ENCODE measurements around the gene PTGER4.
"Not testable (repeated sequence)": the region's sequence is repeated elsewhere in the genome, so short reads cannot be mapped to it uniquely, and the experiment has no call there.

PTGER4 gene

GRCh38 chr5:40679913-40680681, at the start of gene PTGER4:
PTGER4 (plus strand) TSS chr5:40679915; CDS start chr5:40680994, 1,079 bp downstream.
- no peak for DNase-seq

- DNase-seq: no peak
Observed at GRCh38 chr5:40630126-40630525, 49.6 kb upstream of the PTGER4 start.

GRCh38 chr5:40631236-40631635, 48.5 kb upstream of the PTGER4 start:
- DNase-seq: no peak

GRCh38 chr5:40634154-40634553, 45.6 kb upstream of the PTGER4 start:
- no peak for DNase-seq

DNA sequence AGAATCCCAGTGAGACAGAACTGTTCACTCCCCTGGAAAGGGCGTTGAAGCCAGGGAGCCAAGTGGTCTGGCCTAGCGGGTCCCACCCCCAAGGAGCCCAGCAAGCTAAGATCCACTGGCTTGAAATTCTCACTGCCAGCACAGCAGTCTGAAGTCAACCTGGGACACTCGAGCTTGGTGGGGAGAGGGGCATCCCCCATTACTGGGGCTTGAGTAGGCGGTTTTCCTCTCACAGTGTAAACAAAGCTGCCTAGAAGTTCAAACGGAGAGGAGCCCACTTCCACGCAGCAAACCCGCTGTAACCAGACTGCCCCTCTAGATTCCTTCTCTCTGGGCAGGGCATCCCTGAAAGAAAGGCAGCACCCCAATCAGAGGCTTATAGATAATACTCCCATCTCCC, 45.1 kb upstream of the PTGER4 start:
- no peak for DNase-seq

DNA sequence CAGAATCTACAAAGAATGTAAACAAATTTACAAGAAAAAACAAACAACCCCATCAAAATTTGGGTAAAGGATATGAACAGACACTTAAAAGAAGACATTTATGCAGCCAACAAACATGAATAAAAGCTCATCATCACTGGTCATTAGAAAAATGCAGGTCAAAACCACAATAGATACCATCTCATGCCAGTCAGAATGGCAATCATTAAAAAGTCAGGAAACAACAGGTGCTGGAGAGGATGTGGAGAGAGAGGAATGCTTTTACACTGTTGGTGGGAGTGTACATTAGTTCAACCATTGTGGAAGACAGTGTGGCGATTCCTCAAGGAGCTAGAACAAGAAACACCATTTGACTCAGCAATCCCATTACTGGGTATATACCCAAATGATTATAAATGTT, 40.2 kb upstream of the PTGER4 start:
- DNase-seq: not testable (repeated sequence)

- no peak for DNase-seq
Observed at GRCh38 chr5:40646266-40646665, 33.4 kb upstream of the PTGER4 start.

DNA sequence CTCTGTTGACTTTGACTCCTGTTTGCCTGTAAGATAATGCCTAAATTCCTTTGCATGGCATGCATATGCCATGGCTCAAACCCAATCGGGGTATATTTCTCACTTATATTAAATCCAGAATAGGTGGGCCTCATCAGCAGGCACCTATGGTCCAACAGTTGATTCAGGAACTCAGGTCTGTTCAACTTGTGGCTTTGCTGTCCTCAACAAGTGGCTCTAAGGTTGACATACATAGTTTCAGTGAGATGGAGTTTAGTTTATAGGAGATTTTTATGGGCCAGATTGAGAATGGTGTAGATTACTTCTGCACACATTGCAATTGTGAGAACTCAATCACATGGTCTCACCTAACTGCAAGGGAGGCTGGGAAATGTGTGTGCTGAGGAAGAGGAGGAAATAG, 31.6 kb upstream of the PTGER4 start:
- no peak for DNase-seq

DNA sequence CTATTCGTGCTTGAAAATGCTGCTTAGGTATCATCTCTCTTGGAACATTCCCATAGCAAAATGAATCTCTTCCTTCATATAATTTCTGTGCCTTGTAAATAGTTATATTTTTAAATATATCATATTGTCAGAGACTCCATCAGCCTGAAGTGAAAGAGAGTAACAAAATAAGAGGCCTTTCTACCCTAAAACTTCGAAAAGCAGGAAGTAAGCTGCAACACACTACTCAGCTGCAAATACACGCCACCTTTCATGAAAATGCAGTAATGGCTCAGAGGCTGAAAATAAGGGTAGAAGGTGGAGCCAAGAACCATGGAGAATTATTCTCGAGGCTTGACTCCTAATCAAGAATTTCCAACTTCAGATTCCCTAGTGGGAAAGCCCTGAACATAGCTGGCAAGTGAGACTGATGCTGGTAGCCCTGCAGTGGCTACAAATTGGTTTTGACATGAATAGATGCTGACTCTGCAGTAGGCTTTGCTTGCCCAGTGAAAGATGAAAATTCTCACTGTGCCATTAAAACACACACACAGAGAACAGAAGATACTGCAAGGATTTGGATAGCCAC, 30.2 kb upstream of the PTGER4 start:
- no peak for DNase-seq

DNA sequence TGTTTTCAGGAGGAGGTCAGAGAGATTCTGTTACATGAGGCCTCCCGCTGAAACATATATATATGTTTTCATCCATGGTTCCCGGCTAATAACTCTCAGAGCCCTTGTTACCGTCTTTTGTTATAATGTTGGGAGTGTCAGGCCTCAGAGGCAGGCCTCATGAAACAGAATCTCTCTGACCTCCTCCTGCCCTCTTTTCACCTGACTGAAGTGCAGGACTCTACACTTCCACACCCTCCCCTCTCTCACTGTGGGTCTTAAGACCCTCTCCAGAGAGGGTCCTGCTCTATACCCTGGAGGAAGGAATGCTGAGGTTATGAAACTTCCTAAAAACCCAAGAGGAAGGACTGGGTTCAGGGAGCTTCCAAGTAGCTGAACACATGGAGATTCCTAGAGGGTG, 28.5 kb upstream of the PTGER4 start:
- no peak for DNase-seq

DNA sequence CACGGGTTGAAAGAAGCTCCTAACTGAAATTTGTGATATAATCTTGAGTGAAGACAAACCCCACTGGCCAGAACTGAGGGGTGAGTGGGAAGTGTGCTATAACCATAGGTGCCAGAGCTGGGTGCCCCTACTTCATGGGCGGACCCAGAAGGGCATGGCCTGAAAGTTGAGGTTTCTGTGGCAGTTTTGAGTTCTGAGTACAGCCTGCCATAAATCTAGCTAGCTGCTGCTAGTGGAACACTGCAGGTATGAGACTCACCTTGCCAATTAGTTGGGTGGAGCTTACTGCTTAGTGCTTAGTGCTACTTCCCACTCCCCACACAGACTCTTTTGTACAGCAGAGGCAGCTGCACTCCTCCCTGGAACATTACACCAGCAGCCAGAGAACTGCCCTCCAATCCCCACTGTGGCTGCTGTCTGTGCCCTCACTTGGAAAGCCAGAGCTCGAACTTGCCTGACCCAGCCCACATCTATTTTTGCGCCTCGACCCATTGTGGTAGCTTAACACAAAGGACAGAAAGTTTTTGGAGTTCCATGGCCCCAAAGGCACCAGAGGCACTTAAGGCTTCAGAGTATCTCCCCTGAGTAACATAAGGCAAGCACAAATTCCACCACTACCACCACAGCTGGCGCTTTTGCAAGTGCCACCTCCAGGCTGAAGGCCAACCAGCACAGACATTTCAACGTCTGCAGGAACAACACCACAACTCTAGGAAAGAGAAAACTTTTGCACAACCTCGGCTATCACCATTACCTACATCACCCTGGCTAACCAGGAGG, 27.1 kb upstream of the PTGER4 start:
- DNase-seq: no peak

DNA sequence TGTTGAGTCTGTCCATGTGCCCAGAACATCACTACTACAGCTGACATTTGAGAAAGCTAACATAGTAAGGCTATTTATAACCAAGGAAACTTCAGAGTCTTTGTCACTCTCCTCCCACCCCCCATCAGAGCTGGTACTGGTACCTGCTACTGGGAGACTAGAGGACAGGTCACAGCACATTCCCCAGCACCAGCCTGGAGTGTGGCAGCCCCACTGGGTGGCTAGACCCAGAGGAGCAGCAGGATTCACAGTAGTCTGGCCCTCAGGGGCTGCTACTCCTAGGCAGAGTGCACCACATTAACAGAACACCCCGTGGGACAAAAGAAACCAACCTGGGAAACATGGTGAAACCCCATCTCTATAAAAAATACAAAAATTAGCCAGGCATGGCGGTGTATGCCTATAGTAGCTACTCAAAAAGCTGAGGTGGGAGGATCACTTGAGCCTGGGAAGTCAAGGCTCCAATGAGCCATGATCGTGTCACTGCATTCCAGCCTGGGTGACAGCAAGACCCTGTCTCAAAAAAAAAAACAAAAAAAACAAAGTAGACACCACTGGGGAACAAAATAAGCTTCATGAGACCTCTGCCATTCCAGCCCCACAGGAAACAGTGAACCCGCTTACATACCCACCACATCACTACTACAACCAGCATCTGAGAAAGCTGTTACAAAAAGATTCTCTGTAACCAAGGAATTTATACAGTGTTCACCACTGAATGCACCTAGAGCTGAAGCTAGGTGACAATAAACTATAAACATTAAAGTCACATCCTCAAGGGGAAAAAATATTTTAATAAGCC, 26.3 kb upstream of the PTGER4 start:
- DNase-seq: no peak

DNA sequence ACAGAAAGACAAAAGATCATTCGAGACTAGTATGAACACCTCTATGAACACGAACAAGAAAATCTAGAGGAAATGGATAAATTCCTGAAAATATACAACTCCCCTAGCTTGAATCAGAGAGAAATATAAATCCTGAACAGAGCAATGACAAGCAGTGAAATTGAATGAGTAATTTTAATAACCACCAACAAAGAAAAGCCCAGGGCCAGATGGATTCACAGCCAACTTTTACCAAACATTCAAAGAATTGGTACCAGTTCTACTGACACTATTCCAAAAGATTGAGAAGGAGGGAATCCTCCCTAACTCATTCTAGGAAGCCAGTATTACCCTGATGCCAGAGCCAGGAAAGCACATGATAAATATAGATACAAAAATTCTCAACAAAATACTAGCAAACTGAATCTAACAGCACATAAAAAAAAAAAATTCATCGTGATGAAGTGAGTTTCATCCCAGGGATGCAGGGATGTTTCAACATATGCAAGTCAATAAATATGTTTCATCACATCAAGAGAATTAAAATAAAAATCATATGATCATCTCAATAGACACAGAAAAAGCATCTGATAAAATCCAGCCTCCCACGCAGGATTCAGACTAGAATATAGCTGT, 25.2 kb upstream of the PTGER4 start:
- DNase-seq: no peak

DNA sequence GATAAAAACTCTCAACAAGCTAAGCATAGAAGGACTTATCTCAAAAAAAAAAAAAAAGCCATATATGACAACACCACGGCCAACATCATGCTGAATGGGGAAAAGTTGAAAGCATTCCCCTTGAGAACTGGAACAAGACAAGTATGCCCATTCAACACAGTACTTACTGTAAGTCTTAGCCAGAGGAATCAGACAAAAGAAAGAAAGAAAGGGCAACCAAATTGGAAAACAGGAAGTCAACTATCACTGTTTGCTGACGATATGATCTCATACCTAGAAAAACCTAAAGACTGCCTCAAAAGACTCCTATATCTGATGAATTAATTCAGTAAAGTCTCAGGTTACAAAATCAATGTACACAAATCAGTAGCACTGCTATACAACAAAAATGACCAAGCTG, 24.6 kb upstream of the PTGER4 start:
- no peak for DNase-seq

DNA sequence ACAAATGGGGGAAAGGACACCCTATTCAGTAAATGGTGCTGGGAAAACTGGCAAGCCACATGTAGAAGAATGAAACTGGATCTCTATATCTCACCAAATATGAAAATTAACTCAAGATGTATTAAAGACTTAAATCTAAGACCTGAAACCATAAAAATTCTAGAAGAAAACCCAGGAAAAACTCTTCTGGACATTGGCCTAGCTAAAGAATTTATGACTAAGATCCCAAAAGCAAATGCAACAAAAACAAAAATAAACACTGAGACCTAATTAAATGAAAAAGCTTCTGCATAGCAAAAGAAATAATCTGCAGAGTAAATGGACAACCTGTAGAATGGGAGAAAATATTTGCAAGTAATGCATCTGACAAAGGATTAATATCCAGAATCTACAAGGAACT, 23.6 kb upstream of the PTGER4 start:
- DNase-seq: not testable (repeated sequence)

- no peak for DNase-seq
Observed at GRCh38 chr5:40656766-40657165, 22.9 kb upstream of the PTGER4 start.

DNA sequence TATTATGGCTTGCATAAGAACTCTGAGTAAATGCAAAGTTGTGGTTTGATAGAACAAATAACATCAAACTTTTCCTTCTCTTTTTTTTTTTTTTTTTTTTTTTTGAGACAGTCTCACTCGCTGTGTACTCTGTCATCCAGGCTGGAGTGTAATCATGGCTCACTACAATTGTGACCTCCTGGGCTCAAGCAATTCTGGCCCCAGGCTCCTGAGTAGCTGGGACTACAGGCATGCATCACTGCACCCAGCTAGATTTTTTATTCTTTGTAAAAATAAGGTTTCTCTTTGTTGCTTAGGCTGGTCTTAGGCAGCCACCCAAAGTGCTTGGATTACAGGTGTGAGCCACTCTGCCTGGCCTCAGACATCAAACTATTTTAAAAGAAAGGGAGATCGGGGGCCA, 19.0 kb upstream of the PTGER4 start:
- DNase-seq: no peak

DNA sequence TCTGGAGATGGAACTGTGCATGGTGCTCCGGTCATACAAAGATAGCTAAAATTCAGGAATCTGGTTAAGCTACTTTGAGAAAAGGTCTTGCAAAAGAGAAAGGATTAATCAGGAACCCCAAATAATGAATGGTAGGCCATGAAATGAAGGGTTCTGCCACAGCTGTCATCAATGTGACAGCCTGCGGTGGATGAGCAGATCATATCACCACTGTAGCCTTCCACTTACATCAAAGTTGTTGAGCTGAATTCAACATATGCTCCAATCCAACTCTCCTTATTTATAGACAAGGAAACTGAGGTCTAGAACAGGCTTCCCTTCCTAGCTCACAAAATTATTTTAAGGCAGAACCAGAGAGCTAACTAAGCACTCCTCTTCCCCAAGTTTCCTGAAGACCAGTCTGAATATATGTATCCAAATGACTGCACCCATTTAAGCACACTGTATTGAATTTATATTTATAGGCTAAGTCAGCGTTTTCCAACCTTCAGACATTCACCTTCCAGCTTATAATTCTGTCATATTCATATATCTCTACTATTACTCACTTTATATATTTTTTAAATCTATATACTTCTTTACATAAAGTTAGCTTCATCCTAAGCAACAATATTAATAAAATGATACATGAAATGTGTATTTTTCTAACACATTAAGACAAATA, 13.9 kb upstream of the PTGER4 start:
- no peak for DNase-seq

- DNase-seq: no peak
Observed at GRCh38 chr5:40666657-40667056, 13.1 kb upstream of the PTGER4 start.

GRCh38 chr5:40667161-40667663, 12.5 kb upstream of the PTGER4 start:
- no peak for DNase-seq

DNA sequence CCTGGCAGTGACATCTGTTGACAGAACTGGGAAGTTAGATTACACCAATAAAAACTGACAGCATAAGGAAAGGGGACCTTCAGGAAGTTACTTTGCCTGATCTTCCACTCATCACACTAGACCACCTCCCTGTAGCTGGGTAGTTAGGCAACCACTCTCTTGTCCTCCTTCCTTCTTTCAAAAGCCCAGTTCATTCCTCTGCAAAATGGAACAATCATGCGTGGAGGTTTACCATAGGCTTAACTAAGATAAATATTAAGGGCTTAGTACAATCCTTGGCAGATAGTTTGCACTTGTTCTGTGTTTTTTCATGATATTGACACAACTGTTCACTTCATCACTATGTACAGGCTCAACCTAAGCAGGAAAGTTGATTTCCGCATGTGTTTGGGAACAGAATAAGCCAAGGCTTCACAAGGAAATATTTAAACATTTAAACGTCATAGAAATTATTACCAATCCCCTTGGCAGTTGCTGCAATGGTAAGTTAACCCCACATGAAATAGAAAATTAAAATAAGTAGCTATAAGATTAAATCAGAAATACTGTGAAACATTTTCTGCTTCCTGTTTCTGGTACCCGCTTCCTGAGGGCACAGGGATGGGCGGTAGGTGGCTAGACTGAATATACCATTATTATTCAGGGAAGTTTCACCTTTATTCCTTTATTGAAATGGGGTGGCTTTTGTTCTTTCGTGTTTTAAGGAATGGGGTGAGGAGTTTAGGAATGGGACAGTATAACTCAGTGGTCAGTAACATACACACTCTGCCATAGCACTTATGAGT, 9.9 kb upstream of the PTGER4 start:
- DNase-seq: no peak
